CD4-positive, alpha-beta memory T cell (primary cell): ENCODE results near the gene CMIP. TPM values are rescaled to one million over a fixed set of nuclear protein-coding genes. Genes with fewer than 3 reads are reported as not detected.
"Not testable (repeated sequence)": the region's sequence is repeated elsewhere in the genome, so short reads cannot be mapped to it uniquely, and the experiment has no call there.

ENCODE experiments used
- CTCF ChIA-PET: fragments of 350-600 bp; sonication (Branson Sonifier 250); formaldehyde crosslinking; loops from one replicate; lab custom pipeline; 2021; ENCODE audit warnings: inconsistent platforms; ENCODE audit not compliant: partially characterized antibody; lab: Charles Lee
- POLR2A ChIA-PET: fragments of 350-600 bp; sonication (Branson Sonifier 250); formaldehyde crosslinking; loops from one replicate; lab custom pipeline; 2021; ENCODE audit not compliant: partially characterized antibody; lab: Charles Lee
- DNase-seq, 5 donors: peaks; one replicate each; pipeline versions ENCODE4 v3.0.0 to v3.0.0-alpha.2; 2020 to 2022; ENCODE audit warnings: mixed read lengths in 1 of 5
- H3K27ac ChIP-seq: one replicate; pipeline ENCODE4 v1.7.0; 2013; ENCODE audit warnings: low read depth, low read length
- H3K27me3 ChIP-seq: 2 replicates; pipeline ENCODE4 v1.7.0; 2013; ENCODE audit warnings: mild to moderate bottlenecking, low read length, moderate library complexity; ENCODE audit not compliant: insufficient read depth
- H3K36me3 ChIP-seq: 2 replicates; pipeline ENCODE4 v1.7.0; 2013; ENCODE audit warnings: mild to moderate bottlenecking, low read length, moderate library complexity; ENCODE audit not compliant: insufficient read depth
- H3K4me1 ChIP-seq: 2 replicates; pipeline ENCODE4 v1.7.0; 2013; ENCODE audit warnings: mild to moderate bottlenecking, low read length, moderate library complexity; ENCODE audit not compliant: insufficient read depth
- H3K4me3 ChIP-seq, 2 donors: one replicate each; pipeline ENCODE4 v1.7.0; 2013; ENCODE audit warnings: low read length in 2 of 2, mild to moderate bottlenecking in 1 of 2
- H3K9me3 ChIP-seq, 2 donors: one replicate each; pipeline ENCODE4 v1.7.0; 2013; ENCODE audit warnings: low read length in 2 of 2, control low read depth in 1 of 2; ENCODE audit not compliant: control insufficient read depth in 1 of 2
- H3K27ac Mint-ChIP-seq, 7 donors: one replicate each; pipeline ENCODE4 v1.8.0; 2020 to 2021; ENCODE audit warnings: mixed read lengths in 7 of 7, mild to moderate bottlenecking in 6 of 7, inconsistent platforms in 3 of 7, moderate library complexity in 3 of 7
- H3K27me3 Mint-ChIP-seq, 2 donors: one replicate each; pipeline ENCODE4 v1.8.0; 2020 to 2021; ENCODE audit warnings: mixed read lengths in 2 of 2
- H3K36me3 Mint-ChIP-seq, 2 donors: one replicate each; pipeline ENCODE4 v1.8.0; 2020 to 2021; ENCODE audit warnings: mixed read lengths in 2 of 2, inconsistent platforms in 1 of 2, mild to moderate bottlenecking in 1 of 2
- H3K4me1 Mint-ChIP-seq, 4 donors: one replicate each; pipeline ENCODE4 v1.8.0; 2020 to 2021; ENCODE audit warnings: mixed read lengths in 4 of 4, mild to moderate bottlenecking in 1 of 4
- H3K4me3 Mint-ChIP-seq, 8 donors: one replicate each; pipeline ENCODE4 v1.8.0; 2020 to 2021; ENCODE audit warnings: mixed read lengths in 8 of 8, mild to moderate bottlenecking in 7 of 8, moderate library complexity in 6 of 8, inconsistent platforms in 3 of 8
- H3K9me3 Mint-ChIP-seq, 8 donors: one replicate each; pipeline ENCODE4 v1.8.0; 2020 to 2021; ENCODE audit warnings: mixed read lengths in 8 of 8, mild to moderate bottlenecking in 5 of 8, inconsistent platforms in 3 of 8, moderate library complexity in 1 of 8
- intact Hi-C: fragments of 100-400 bp; cut with micrococcal nuclease; formaldehyde crosslinking; loops from one replicate; pipeline ENCODE4 v1.15.1; 2023
- polyA plus RNA-seq, 2 donors: library from polyadenylated mRNA; unstranded; fragments of 300-500 nt; fragmentation: Illumina TruSeq; gene quantifications; one replicate each; pipeline ENCODE4 v1.2.3, GENCODE V29; 2021
- total RNA-seq, 2 experiments: library from RNA; stranded (reverse); gene quantifications; one replicate each; pipeline ENCODE4 v1.2.3, GENCODE V29; 2021

The CMIP gene
- total and polyA plus RNA-seq, 4 experiments from 2014 or later: 0.84 to 36.4 (median 33.2) TPM; not detected in 1

GRCh38 chr16:81421536-81421935 lies 23.1 kb upstream of the CMIP start:
- intact Hi-C loops: no loop called here
- no peak overlapping the region for H3K27ac Mint-ChIP-seq
- no peaks in the 10 kb centered on the region for H3K36me3 Mint-ChIP-seq
- ChIA-PET POLR2A (no interaction called here), CTCF (no interaction called here)
- Histone ChIP-seq H3K9me3 (no peaks in the 10 kb centered on the region), H3K4me3 (no peak overlapping the region), H3K4me1 (peaks cover 10% of the 10 kb centered on the region), H3K36me3 (no peaks in the 10 kb centered on the region), H3K27ac (no peak overlapping the region), H3K27me3 (no peaks in the 10 kb centered on the region)
- H3K9me3 Mint-ChIP-seq: no peaks in the 10 kb centered on the region
- DNase-seq: no peak
- no peak overlapping the region for H3K4me3 Mint-ChIP-seq
- peaks cover 5 to 9% (median 7%) of the 10 kb centered on the region in 4 donors for H3K4me1 Mint-ChIP-seq
- no peaks in the 10 kb centered on the region for H3K27me3 Mint-ChIP-seq

- H3K27ac Mint-ChIP-seq, H3K36me3 Mint-ChIP-seq, CTCF ChIA-PET, H3K4me3 ChIP-seq, H3K27me3 ChIP-seq, H3K27me3 Mint-ChIP-seq, POLR2A ChIA-PET, intact Hi-C loops, DNase-seq, H3K9me3 Mint-ChIP-seq, H3K4me3 Mint-ChIP-seq, H3K27ac ChIP-seq, H3K4me1 Mint-ChIP-seq, H3K36me3 ChIP-seq, H3K4me1 ChIP-seq, H3K9me3 ChIP-seq: not testable (repeated sequence)
Measured at GRCh38 chr16:81422153-81422552, 22.5 kb upstream of the CMIP start.

- Histone ChIP-seq H3K36me3 (no peaks in the 10 kb centered on the region), H3K4me3 (no peak overlapping the region), H3K27ac (no peak overlapping the region), H3K4me1 (peaks cover 10% of the 10 kb centered on the region), H3K9me3 (no peaks in the 10 kb centered on the region), H3K27me3 (no peaks in the 10 kb centered on the region)
- ChIA-PET POLR2A (interaction anchor here (0.9 kb wide), 1 partner anchor 45 kb away, joined by 3 read pairs; no protein-coding TSS in a partner anchor), CTCF (interaction anchor here (1.0 to 1.3 kb wide), 2 partner anchors 9 to 21 kb away, joined by 5 to 6 read pairs; no protein-coding TSS in a partner anchor)
- Mint-ChIP-seq H3K36me3 (no peaks in the 10 kb centered on the region), H3K4me3 (peak overlapping the region in 1 of 8 donors; percentile 45), H3K27me3 (no peaks in the 10 kb centered on the region), H3K9me3 (no peaks in the 10 kb centered on the region), H3K27ac (peak overlapping the region in 2 of 7 donors; percentile 35 to 51), H3K4me1 (peaks cover 6 to 9% (median 8%) of the 10 kb centered on the region in 4 donors)
- no peak for DNase-seq
- intact Hi-C loops: no loop called here
Measured at GRCh38 chr16:81424771-81425170, 19.8 kb upstream of the CMIP start.

GRCh38 chr16:81427219-81427618 lies 17.4 kb upstream of the CMIP start:
- H3K4me1 ChIP-seq: peaks cover 10% of the 10 kb centered on the region
- H3K27ac ChIP-seq: no peak overlapping the region
- no peaks in the 10 kb centered on the region for H3K27me3 Mint-ChIP-seq
- H3K27ac Mint-ChIP-seq: no peak overlapping the region
- H3K27me3 ChIP-seq: no peaks in the 10 kb centered on the region
- intact Hi-C loops: no loop called here
- no peaks in the 10 kb centered on the region for H3K36me3 Mint-ChIP-seq
- H3K9me3 Mint-ChIP-seq: no peaks in the 10 kb centered on the region
- no peaks in the 10 kb centered on the region for H3K9me3 ChIP-seq
- POLR2A ChIA-PET: interaction anchor here (0.9 kb wide), 1 partner anchor 175 kb away, joined by 3 read pairs; no protein-coding TSS in a partner anchor
- DNase-seq: no peak
- peaks cover 6 to 9% (median 9%) of the 10 kb centered on the region in 4 donors for H3K4me1 Mint-ChIP-seq
- no peaks in the 10 kb centered on the region for H3K36me3 ChIP-seq
- H3K4me3 ChIP-seq: no peak overlapping the region
- no peak overlapping the region for H3K4me3 Mint-ChIP-seq
- CTCF ChIA-PET: no interaction called here

GRCh38 chr16:81429045-81429521 lies 15.5 kb upstream of the CMIP start:
- intact Hi-C loops: no loop called here
- CTCF ChIA-PET: interaction anchor here (0.9 to 1.3 kb wide), 5 partner anchors 41 to 293 kb away, joined by 3 read pairs; no protein-coding TSS in a partner anchor
- POLR2A ChIA-PET: no interaction called here

GRCh38 chr16:81431554-81432353 lies 12.9 kb upstream of the CMIP start:
- Mint-ChIP-seq H3K27ac (no peak overlapping the region), H3K4me3 (no peak overlapping the region), H3K36me3 (no peaks in the 10 kb centered on the region), H3K27me3 (peaks cover 0 to 2% of the 10 kb centered on the region in 2 donors), H3K9me3 (no peaks in the 10 kb centered on the region), H3K4me1 (peaks cover 0 to 2% (median under 1%) of the 10 kb centered on the region in 4 donors)
- CTCF ChIA-PET: no interaction called here
- no peaks in the 10 kb centered on the region for H3K4me1 ChIP-seq
- intact Hi-C loops: no loop called here
- POLR2A ChIA-PET: no interaction called here
- no peaks in the 10 kb centered on the region for H3K27me3 ChIP-seq
- no peak for DNase-seq
- no peak overlapping the region for H3K27ac ChIP-seq
- no peaks in the 10 kb centered on the region for H3K36me3 ChIP-seq
- H3K9me3 ChIP-seq: no peaks in the 10 kb centered on the region
- no peak overlapping the region for H3K4me3 ChIP-seq

More at GRCh38 chr16:81429045-81429521, 15.5 kb upstream of the CMIP start:
- Histone ChIP-seq H3K9me3 (no peaks in the 10 kb centered on the region), H3K27ac (no peak overlapping the region), H3K4me1 (peaks cover 10% of the 10 kb centered on the region), H3K4me3 (no peak overlapping the region), H3K36me3 (no peaks in the 10 kb centered on the region), H3K27me3 (no peaks in the 10 kb centered on the region)
- Mint-ChIP-seq H3K27me3 (no peaks in the 10 kb centered on the region), H3K9me3 (no peaks in the 10 kb centered on the region), H3K27ac (peak overlapping the region in 3 of 7 donors; percentile 46 to 52 (median 48)), H3K4me1 (peaks cover 6 to 9% (median 9%) of the 10 kb centered on the region in 4 donors), H3K36me3 (no peaks in the 10 kb centered on the region), H3K4me3 (no peak overlapping the region)
- DNase-seq: no peak

- Histone ChIP-seq H3K4me1 (no peaks in the 10 kb centered on the region), H3K9me3 (no peaks in the 10 kb centered on the region), H3K27ac (no peak overlapping the region), H3K27me3 (no peaks in the 10 kb centered on the region), H3K4me3 (no peak overlapping the region), H3K36me3 (no peaks in the 10 kb centered on the region)
- DNase-seq: no peak
- POLR2A ChIA-PET: no interaction called here
- Mint-ChIP-seq H3K9me3 (no peaks in the 10 kb centered on the region), H3K4me3 (no peak overlapping the region), H3K27ac (no peak overlapping the region), H3K27me3 (peaks cover 0 to 2% of the 10 kb centered on the region in 2 donors), H3K4me1 (peaks cover 0 to 2% (median under 1%) of the 10 kb centered on the region in 4 donors), H3K36me3 (no peaks in the 10 kb centered on the region)
- intact Hi-C loops: no loop called here
- CTCF ChIA-PET: no interaction called here
Measured at GRCh38 chr16:81432937-81433557, 11.6 kb upstream of the CMIP start.
